GM23338 (cell line): ENCODE data around the gene MANBA. TPM values are rescaled to one million over a fixed set of nuclear protein-coding genes. Genes with fewer than 3 reads are reported as not detected.

ENCODE experiments used
- ATAC-seq: fragments of 200-7000 bp; cut with Tn5 transposase; 3 replicates; pipeline ENCODE4 v1.9.1; 2020
- DNase-seq: peaks from one replicate; pipeline ENCODE4 v3.0.0-alpha.2; 2015; ENCODE audit warnings: low spot score
- H2AFZ ChIP-seq: fragments of 200-600 bp; sonication (generic); 2 replicates; pipeline ENCODE4 v1.8.0; 2016; ENCODE audit warnings: antibody characterized with exemption, mild to moderate bottlenecking, moderate library complexity
- H3F3A ChIP-seq: fragments of 200-600 bp; sonication (generic); replicated peaks from 2 replicates; pipeline ENCODE4 v1.8.0; 2017; ENCODE audit warnings: antibody characterized with exemption, mixed run types, low read depth
- H3K27ac ChIP-seq: fragments of 200-600 bp; sonication (generic); 2 replicates; pipeline ENCODE4 v1.6.1; 2016; ENCODE audit warnings: low read depth
- H3K27me3 ChIP-seq: fragments of 200-600 bp; sonication (generic); 2 replicates; pipeline ENCODE4 v1.8.0; 2016; ENCODE audit warnings: mild to moderate bottlenecking, mixed run types, moderate library complexity; ENCODE audit not compliant: insufficient read depth
- H3K36me3 ChIP-seq: fragments of 200-600 bp; sonication (generic); 2 replicates; pipeline ENCODE4 v1.8.0; 2016; ENCODE audit warnings: mild to moderate bottlenecking; ENCODE audit not compliant: insufficient read depth
- H3K4me1 ChIP-seq: fragments of 200-600 bp; sonication (generic); 2 replicates; pipeline ENCODE4 v1.8.0; 2016; ENCODE audit warnings: mild to moderate bottlenecking, moderate library complexity; ENCODE audit not compliant: insufficient read depth
- H3K4me2 ChIP-seq: fragments of 200-600 bp; sonication (generic); 2 replicates; pipeline ENCODE4 v1.7.1; 2017; ENCODE audit warnings: mixed run types
- H3K4me3 ChIP-seq: fragments of 200-600 bp; sonication (generic); 2 replicates; pipeline ENCODE4 v1.6.1; 2016; ENCODE audit warnings: mixed run types
- H3K79me2 ChIP-seq: fragments of 200-600 bp; sonication (generic); replicated peaks from 2 replicates; pipeline ENCODE4 v1.8.0; 2017; ENCODE audit warnings: mild to moderate bottlenecking; ENCODE audit not compliant: insufficient read depth
- H3K9me2 ChIP-seq: fragments of 200-600 bp; sonication (generic); 2 replicates; pipeline ENCODE4 v1.8.0; 2017; ENCODE audit not compliant: insufficient read depth
- H4K20me1 ChIP-seq: fragments of 200-600 bp; sonication (generic); replicated peaks from 2 replicates; pipeline ENCODE4 v1.8.0; 2017; ENCODE audit warnings: mild to moderate bottlenecking; ENCODE audit not compliant: insufficient read depth
- H3K27ac Mint-ChIP-seq: 2 replicates; pipeline ENCODE4 v1.8.0; 2020; ENCODE audit warnings: inconsistent platforms, mild to moderate bottlenecking, moderate library complexity, mixed read lengths
- H3K27me3 Mint-ChIP-seq: 3 replicates; pipeline ENCODE4 v1.8.0; 2022; ENCODE audit warnings: low read depth, mild to moderate bottlenecking, moderate library complexity, mixed read lengths, inconsistent platforms; ENCODE audit not compliant: insufficient read depth, poor library complexity
- H3K36me3 Mint-ChIP-seq: 3 replicates; pipeline ENCODE4 v1.8.0; 2021; ENCODE audit warnings: low read depth, mild to moderate bottlenecking, inconsistent platforms, moderate library complexity, mixed read lengths
- H3K4me1 Mint-ChIP-seq: 3 replicates; pipeline ENCODE4 v1.8.0; 2020; ENCODE audit warnings: mild to moderate bottlenecking, inconsistent platforms, mixed read lengths
- H3K4me3 Mint-ChIP-seq: 3 replicates; pipeline ENCODE4 v1.8.0; 2021; ENCODE audit warnings: moderate library complexity, mild to moderate bottlenecking, inconsistent platforms, mixed read lengths
- H3K9me3 Mint-ChIP-seq: 3 replicates; pipeline ENCODE4 v1.8.0; 2020; ENCODE audit warnings: moderate library complexity, mild to moderate bottlenecking, inconsistent platforms, mixed read lengths
- CREB1 ChIP-seq: fragments of 250-450 bp; sonication (Bioruptor Pico); IDR thresholded peaks from 2 replicates; pipeline ENCODE4 v1.5.0; 2020; ENCODE audit warnings: low read depth, mild to moderate bottlenecking, moderate library complexity
- ETS1 ChIP-seq: IDR thresholded peaks from 2 replicates; pipeline ENCODE4 v1.6.1; 2016; ENCODE audit warnings: antibody characterized with exemption
- EZH2 ChIP-seq: fragments of 200-600 bp; sonication (generic); IDR thresholded peaks from one replicate; pipeline ENCODE4 v1.8.0; 2017; ENCODE audit warnings: antibody characterized with exemption, mild to moderate bottlenecking, low read depth; ENCODE audit not compliant: unreplicated experiment
- EZH2phosphoT487 ChIP-seq: fragments of 200-600 bp; sonication (generic); IDR thresholded peaks from one replicate; pipeline ENCODE4 v1.8.1; 2018; ENCODE audit warnings: antibody characterized with exemption; ENCODE audit not compliant: unreplicated experiment
- JUNB ChIP-seq: IDR thresholded peaks from one replicate; pipeline ENCODE4 v1.6.1; 2016; ENCODE audit warnings: antibody characterized with exemption; ENCODE audit not compliant: unreplicated experiment
- NANOG ChIP-seq: IDR thresholded peaks from 2 replicates; pipeline ENCODE4 v1.6.1; 2016; ENCODE audit warnings: antibody characterized with exemption, borderline replicate concordance
- POLR2AphosphoS5 ChIP-seq: IDR thresholded peaks from 2 replicates; pipeline ENCODE4 v1.6.1; 2016; ENCODE audit warnings: antibody characterized with exemption, low read depth
- STAT1 ChIP-seq: IDR thresholded peaks from one replicate; pipeline ENCODE4 v1.6.1; 2016; ENCODE audit warnings: antibody characterized with exemption; ENCODE audit not compliant: unreplicated experiment
- ZNF114 ChIP-seq: fragments of 250-450 bp; sonication (Bioruptor Pico); IDR thresholded peaks from 2 replicates; pipeline ENCODE4 v1.5.0; 2020; ENCODE audit warnings: mild to moderate bottlenecking, moderate library complexity
- ZNF331 ChIP-seq: fragments of 250-450 bp; sonication (Bioruptor Pico); IDR thresholded peaks from 2 replicates; pipeline ENCODE4 v1.5.0; 2020; ENCODE audit warnings: low read depth, mild to moderate bottlenecking, moderate library complexity
- polyA plus RNA-seq: library from polyadenylated mRNA; unstranded; fragments of >200 nt; fragmentation: Nextera tagmentation; extraction: Ambion mirVana; gene quantifications from 2 replicates; pipeline ENCODE4 v1.2.1, GENCODE V29; 2016
- total RNA-seq: library from RNA; depleted of rRNA; stranded (reverse); fragments of >200 nt; shearing (Covaris generic); gene quantifications from 2 replicates; pipeline ENCODE4 v1.2.3, GENCODE V29; 2014
- TF ChIP-seq, protein P1 (sequence below), 2 experiments: fragments of 200-600 bp in 1 of 2; sonication (generic) in 1 of 2; conservative IDR thresholded peaks; 2 replicates each; pipeline versions ENCODE4 v1.5.1 to v1.6.1; 2016 to 2017; ENCODE audit warnings: antibody characterized with exemption in 2 of 2, low read depth in 2 of 2, mild to moderate bottlenecking in 2 of 2, moderate library complexity in 1 of 2
- TF ChIP-seq, protein P2 (sequence below): IDR thresholded peaks from one replicate; pipeline ENCODE4 v1.6.1; 2018; ENCODE audit warnings: antibody characterized with exemption; ENCODE audit not compliant: unreplicated experiment
- TF ChIP-seq, protein P3 (sequence below): fragments of 250-450 bp; sonication (Bioruptor Pico); IDR thresholded peaks from 2 replicates; pipeline ENCODE4 v1.5.0; 2020; ENCODE audit warnings: mild to moderate bottlenecking, moderate library complexity

Gene MANBA
- total and polyA plus RNA-seq, 2 experiments from 2014 or later: 13.2 to 54.3 TPM

DNA sequence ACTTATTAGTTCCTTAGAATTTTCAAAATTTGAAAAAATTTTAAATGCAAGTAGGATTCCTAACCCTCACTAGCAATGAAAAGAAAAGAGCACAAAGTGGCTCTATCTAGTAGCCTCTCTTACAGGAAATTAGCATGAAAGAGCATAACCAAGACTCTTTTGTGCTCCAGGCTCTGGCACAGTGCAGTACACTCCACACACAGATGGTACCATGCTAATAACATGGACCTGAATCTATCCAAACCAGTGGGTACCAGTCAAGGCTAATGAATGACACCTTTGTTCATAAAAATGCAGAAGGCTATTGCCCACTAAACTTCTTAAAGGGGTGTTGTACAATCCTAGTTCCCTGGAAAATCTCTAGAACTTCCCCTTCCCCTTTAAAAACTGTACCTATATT lies 119.0 kb downstream of the MANBA start:
- H4K20me1 ChIP-seq: no peaks in the 10 kb centered on the region
- DNase-seq (no peak), ATAC-seq (no peak)
- H3K27me3 Mint-ChIP-seq: no peaks in the 10 kb centered on the region
- H3K4me1 ChIP-seq: no peaks in the 10 kb centered on the region
- H2AFZ ChIP-seq: no peak overlapping the region
- H3K36me3 ChIP-seq: peaks cover 3% of the 10 kb centered on the region; the same call in 1 of the 2 replicates
- H3F3A ChIP-seq: no peaks in the 10 kb centered on the region
- no peak overlapping the region for H3K4me3 ChIP-seq
- TF ChIP-seq EZH2phosphoT487: no peak
- no peak for TF ChIP-seq EZH2
- no peak for TF ChIP-seq NANOG
- TF ChIP-seq CREB1 (CRISPR knock-in tag): no peak
- no peak for TF ChIP-seq ETS1
- no peak for TF ChIP-seq JUNB
- TF ChIP-seq, protein P1, sequence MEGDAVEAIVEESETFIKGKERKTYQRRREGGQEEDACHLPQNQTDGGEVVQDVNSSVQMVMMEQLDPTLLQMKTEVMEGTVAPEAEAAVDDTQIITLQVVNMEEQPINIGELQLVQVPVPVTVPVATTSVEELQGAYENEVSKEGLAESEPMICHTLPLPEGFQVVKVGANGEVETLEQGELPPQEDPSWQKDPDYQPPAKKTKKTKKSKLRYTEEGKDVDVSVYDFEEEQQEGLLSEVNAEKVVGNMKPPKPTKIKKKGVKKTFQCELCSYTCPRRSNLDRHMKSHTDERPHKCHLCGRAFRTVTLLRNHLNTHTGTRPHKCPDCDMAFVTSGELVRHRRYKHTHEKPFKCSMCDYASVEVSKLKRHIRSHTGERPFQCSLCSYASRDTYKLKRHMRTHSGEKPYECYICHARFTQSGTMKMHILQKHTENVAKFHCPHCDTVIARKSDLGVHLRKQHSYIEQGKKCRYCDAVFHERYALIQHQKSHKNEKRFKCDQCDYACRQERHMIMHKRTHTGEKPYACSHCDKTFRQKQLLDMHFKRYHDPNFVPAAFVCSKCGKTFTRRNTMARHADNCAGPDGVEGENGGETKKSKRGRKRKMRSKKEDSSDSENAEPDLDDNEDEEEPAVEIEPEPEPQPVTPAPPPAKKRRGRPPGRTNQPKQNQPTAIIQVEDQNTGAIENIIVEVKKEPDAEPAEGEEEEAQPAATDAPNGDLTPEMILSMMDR (conservative IDR thresholded peaks at IDR 0.05; ENCODE audit: low read depth in 2 of 2): no peak
- TF ChIP-seq STAT1: no peak
- no peak for TF ChIP-seq ZNF331 (CRISPR knock-in tag)
- TF ChIP-seq, protein P2, sequence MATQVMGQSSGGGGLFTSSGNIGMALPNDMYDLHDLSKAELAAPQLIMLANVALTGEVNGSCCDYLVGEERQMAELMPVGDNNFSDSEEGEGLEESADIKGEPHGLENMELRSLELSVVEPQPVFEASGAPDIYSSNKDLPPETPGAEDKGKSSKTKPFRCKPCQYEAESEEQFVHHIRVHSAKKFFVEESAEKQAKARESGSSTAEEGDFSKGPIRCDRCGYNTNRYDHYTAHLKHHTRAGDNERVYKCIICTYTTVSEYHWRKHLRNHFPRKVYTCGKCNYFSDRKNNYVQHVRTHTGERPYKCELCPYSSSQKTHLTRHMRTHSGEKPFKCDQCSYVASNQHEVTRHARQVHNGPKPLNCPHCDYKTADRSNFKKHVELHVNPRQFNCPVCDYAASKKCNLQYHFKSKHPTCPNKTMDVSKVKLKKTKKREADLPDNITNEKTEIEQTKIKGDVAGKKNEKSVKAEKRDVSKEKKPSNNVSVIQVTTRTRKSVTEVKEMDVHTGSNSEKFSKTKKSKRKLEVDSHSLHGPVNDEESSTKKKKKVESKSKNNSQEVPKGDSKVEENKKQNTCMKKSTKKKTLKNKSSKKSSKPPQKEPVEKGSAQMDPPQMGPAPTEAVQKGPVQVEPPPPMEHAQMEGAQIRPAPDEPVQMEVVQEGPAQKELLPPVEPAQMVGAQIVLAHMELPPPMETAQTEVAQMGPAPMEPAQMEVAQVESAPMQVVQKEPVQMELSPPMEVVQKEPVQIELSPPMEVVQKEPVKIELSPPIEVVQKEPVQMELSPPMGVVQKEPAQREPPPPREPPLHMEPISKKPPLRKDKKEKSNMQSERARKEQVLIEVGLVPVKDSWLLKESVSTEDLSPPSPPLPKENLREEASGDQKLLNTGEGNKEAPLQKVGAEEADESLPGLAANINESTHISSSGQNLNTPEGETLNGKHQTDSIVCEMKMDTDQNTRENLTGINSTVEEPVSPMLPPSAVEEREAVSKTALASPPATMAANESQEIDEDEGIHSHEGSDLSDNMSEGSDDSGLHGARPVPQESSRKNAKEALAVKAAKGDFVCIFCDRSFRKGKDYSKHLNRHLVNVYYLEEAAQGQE: no peak
- TF ChIP-seq, protein P3, sequence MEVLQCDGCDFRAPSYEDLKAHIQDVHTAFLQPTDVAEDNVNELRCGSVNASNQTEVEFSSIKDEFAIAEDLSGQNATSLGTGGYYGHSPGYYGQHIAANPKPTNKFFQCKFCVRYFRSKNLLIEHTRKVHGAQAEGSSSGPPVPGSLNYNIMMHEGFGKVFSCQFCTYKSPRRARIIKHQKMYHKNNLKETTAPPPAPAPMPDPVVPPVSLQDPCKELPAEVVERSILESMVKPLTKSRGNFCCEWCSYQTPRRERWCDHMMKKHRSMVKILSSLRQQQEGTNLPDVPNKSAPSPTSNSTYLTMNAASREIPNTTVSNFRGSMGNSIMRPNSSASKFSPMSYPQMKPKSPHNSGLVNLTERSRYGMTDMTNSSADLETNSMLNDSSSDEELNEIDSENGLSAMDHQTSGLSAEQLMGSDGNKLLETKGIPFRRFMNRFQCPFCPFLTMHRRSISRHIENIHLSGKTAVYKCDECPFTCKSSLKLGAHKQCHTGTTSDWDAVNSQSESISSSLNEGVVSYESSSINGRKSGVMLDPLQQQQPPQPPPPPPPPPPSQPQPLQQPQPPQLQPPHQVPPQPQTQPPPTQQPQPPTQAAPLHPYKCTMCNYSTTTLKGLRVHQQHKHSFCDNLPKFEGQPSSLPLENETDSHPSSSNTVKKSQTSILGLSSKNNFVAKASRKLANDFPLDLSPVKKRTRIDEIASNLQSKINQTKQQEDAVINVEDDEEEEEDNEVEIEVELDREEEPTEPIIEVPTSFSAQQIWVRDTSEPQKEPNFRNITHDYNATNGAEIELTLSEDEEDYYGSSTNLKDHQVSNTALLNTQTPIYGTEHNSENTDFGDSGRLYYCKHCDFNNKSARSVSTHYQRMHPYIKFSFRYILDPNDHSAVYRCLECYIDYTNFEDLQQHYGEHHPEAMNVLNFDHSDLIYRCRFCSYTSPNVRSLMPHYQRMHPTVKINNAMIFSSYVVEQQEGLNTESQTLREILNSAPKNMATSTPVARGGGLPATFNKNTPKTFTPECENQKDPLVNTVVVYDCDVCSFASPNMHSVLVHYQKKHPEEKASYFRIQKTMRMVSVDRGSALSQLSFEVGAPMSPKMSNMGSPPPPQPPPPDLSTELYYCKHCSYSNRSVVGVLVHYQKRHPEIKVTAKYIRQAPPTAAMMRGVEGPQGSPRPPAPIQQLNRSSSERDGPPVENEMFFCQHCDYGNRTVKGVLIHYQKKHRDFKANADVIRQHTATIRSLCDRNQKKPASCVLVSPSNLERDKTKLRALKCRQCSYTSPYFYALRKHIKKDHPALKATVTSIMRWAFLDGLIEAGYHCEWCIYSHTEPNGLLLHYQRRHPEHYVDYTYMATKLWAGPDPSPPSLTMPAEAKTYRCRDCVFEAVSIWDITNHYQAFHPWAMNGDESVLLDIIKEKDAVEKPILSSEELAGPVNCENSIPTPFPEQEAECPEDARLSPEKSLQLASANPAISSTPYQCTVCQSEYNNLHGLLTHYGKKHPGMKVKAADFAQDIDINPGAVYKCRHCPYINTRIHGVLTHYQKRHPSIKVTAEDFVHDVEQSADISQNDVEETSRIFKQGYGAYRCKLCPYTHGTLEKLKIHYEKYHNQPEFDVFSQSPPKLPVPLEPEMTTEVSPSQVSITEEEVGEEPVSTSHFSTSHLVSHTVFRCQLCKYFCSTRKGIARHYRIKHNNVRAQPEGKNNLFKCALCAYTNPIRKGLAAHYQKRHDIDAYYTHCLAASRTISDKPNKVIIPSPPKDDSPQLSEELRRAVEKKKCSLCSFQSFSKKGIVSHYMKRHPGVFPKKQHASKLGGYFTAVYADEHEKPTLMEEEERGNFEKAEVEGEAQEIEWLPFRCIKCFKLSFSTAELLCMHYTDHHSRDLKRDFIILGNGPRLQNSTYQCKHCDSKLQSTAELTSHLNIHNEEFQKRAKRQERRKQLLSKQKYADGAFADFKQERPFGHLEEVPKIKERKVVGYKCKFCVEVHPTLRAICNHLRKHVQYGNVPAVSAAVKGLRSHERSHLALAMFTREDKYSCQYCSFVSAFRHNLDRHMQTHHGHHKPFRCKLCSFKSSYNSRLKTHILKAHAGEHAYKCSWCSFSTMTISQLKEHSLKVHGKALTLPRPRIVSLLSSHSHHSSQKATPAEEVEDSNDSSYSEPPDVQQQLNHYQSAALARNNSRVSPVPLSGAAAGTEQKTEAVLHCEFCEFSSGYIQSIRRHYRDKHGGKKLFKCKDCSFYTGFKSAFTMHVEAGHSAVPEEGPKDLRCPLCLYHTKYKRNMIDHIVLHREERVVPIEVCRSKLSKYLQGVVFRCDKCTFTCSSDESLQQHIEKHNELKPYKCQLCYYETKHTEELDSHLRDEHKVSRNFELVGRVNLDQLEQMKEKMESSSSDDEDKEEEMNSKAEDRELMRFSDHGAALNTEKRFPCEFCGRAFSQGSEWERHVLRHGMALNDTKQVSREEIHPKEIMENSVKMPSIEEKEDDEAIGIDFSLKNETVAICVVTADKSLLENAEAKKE (CRISPR knock-in tag): no peak
- no peak for TF ChIP-seq ZNF114 (CRISPR knock-in tag)
- no peak for TF ChIP-seq POLR2AphosphoS5
- H3K4me3 Mint-ChIP-seq: no peak overlapping the region
- H3K9me2 ChIP-seq: no peaks in the 10 kb centered on the region
- no peaks in the 10 kb centered on the region for H3K79me2 ChIP-seq
- no peak overlapping the region for H3K27ac ChIP-seq
- no peaks in the 10 kb centered on the region for H3K4me1 Mint-ChIP-seq
- no peaks in the 10 kb centered on the region for H3K9me3 Mint-ChIP-seq
- no peaks in the 10 kb centered on the region for H3K27me3 ChIP-seq
- no peak overlapping the region for H3K4me2 ChIP-seq
- H3K36me3 Mint-ChIP-seq: peaks cover 6% of the 10 kb centered on the region; the same call in 2 of the 3 replicates
- no peak overlapping the region for H3K27ac Mint-ChIP-seq
